Caki2 (cell line): Measurements from ENCODE around the gene LILRB1. TPM values are rescaled to one million over a fixed set of nuclear protein-coding genes. Genes with fewer than 3 reads are reported as not detected.
A peak's percentile ranks its signal among the peaks of the same experiment; 100 is the strongest.
"Not testable (repeated sequence)": the region's sequence is repeated elsewhere in the genome, so short reads cannot be mapped to it uniquely, and the experiment has no call there.

Source experiments
- DNase-seq: peaks from one replicate; pipeline ENCODE4 v3.0.0-alpha.2; 2015; ENCODE audit warnings: low read depth
- in situ Hi-C: cut with HindIII; loops from 2 replicates; pipeline ENCODE4 v1.10.0; 2016; ENCODE audit warnings: low sequenced_read_pairs, low pct_unique_long_range_greater_than_20kb, mixed read lengths
- total RNA-seq: library from RNA; depleted of rRNA; stranded (reverse); fragments of >200 nt; shearing (Covaris generic); gene quantifications from 2 replicates; pipeline ENCODE4 v1.2.3, GENCODE V29; 2014; ENCODE audit warnings: low replicate concordance

The LILRB1 gene
- total RNA-seq, 1 experiment from 2014 or later = not detected

DNA sequence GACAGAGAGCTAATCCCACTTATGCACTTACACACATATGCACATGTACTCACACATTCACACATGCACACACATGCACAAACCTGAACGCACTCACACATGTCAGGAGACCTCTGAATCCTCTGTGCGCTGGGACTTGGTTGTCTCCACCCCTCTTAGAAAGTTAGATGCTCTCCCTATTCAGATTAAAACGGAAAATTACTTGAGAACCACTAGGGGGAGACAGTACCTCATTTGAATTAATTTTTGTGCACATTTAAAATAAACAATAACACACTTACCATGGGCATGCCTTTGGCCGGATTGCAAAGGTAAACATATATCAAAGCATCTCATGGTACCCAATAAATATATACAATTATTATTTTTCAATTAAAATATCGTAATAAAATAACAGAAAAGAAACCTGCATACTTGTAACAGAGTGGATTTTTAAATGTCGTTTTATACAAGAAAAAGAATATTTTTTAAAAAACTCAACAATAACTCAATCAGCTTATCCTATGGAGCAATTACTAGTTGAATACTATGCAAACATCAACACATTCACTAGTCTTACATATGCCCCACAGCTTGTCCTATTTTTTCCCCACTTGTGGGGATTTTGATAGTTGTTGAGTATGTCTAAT, 23.0 kb downstream of the LILRB1 start:
- peak; percentile 41 for DNase-seq
- in situ Hi-C loops = no loop called here

DNA sequence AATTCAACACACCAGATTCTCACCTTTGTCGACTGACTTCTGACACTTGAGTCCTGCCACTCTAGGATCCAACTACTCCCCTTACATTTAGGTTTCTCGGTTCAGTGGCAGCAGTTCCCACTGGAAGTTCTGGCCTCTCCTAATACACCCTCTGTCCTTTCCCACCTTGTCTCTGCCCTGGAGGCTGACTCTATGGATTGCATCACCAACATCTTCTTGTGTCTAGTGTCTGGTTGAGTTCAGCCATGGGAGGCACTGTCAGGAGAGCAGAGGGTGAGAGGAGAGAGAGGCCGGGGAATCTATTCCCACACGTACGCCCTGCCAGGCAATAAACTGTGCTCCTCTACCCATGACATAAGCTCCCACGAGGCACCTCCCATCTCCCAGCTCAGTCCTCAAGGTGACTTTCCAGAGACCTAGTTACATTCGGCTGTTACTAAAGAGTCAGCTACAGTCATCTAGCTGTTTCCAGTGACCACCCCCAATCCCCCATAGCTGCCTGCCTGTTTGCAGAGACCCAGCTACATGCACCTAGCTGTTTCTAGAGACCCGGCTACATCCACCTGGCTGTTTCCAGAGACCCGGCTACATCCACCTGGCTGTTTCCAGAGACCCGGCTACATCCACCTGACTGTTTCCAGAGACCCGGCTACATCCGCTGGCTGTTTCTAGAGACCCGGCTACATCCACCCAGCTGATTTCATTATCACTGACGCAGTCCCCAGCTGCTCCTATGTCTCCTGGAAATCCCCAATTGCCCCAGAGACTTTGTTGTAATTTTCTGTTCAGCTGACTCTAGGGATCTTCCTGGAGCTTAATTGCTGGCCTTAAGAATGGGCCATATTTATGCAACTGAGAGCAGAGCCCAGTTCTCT, 24.4 kb downstream of the LILRB1 start:
- DNase-seq = peak; percentile 55

DNA sequence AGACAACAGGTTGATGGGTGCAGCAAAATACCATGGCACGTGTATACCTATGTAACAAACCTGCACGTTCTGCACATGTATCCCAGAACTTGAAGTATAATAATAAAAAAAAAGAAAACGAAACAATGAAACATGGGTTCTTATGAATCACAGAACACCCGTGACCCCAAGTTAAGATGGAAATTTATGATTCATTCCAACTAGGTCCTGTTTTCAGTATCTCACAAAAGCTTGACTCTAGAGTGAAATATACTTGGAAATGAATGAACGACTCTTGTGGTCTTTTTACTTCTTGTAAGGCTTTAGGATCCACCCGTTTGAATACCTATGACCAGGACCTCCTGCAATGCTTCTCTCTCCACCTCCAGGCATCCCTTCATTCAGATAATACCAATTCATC, 29.0 kb downstream of the LILRB1 start:
- no peak for DNase-seq
- in situ Hi-C loops = no loop called here

More for the DNA sequence above, 24.4 kb downstream of the LILRB1 start:
- in situ Hi-C loops = no loop called here

DNA sequence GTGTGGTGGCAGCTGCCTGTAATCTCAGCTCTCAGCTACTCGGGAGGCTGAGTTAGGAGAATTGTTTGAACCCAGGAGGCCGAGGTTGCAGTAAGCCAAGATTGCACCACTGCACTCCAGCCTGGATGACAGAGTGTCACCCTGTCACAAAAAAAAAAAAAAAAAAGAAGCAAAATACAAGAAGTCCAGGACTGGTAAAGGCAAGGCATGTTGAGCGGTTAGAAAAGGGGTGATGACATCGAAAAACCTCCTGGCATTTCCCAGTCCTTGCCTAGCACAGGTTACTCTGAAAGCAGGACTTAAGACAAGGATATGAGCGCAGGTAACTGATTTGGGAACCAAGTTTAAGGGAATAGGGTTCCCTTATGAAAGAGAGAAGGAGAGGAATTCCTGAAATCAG, 30.0 kb downstream of the LILRB1 start:
- in situ Hi-C loops = no loop called here
- DNase-seq = no peak

DNA sequence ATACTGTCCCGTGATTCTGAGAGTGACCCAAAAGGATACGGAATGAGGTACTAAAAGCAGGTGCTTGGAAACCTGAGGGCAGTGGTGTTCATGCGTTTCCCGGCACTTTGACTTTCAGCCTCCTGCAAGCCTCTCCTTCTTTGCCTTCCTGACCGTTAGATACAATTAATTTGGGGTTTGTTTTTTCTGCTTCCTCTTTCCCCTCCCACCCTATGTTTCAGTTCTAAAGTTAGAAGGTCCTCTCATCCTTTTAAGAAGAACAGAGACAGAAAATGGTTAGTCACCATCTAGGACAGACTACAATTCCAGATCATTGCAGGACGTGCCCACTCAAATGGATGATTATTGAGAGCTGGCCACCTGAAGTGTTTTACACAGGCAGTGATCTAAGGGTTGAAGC, 30.7 kb downstream of the LILRB1 start:
- DNase-seq = no peak
- in situ Hi-C loops = no loop called here

DNA sequence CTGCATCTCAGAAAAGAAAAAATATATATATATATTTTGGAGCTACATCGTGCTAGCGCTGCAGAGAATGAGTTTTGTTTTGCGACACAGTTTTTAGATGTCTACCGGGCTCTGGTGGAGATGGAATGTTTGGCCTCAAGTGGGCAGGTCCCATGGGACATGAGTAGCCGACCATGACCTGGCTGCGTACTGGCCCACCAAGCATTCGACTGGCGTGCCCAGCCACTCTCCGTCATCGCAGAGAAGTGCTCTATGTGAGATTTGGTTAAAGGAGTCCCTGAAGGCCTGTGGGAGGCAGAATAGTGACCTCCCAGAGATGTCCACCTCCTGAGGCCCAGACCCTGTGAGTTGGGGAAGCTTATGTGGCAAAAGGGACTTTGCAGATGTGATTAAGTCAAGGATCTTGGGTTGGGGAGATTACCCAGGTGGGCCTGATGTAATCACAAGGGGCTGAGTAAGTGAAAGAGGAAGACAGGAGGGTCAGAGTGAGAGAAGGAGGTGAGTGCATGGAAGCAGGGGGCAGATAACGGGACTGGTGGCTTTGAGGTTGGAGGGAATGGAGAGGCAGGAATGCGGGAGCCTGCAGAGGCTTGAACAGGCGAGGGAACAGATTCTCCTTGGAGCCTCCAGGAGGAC, 31.7 kb downstream of the LILRB1 start:
- in situ Hi-C loops = no loop called here
- no peak for DNase-seq

DNA sequence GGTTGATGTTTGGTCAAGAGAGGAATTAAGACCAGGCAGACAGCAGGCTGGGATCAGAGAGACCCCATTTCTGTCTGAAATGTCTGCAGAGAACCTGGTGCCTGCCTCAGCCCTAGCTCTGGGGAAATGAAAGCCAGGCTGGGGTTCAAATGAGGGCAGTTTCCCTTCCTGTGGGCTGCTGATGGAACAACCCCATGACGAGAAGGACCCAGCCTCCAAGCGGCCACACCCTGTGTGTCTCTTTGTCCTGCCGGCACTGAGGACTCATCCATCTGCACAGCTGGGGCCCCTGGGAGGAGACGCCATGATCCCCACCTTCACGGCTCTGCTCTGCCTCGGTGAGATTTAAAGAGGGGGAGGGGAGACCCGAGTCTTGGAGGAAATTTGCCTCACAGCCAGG, 32.4 kb downstream of the LILRB1 start, which contains the start of gene LILRB4:
Gene LILRB4 (plus strand): TSS at position 256 of the 400 bp plus-strand sequence. CDS start 49 bp downstream, at position 305.
- in situ Hi-C loops = no loop called here
- DNase-seq = no peak

DNA sequence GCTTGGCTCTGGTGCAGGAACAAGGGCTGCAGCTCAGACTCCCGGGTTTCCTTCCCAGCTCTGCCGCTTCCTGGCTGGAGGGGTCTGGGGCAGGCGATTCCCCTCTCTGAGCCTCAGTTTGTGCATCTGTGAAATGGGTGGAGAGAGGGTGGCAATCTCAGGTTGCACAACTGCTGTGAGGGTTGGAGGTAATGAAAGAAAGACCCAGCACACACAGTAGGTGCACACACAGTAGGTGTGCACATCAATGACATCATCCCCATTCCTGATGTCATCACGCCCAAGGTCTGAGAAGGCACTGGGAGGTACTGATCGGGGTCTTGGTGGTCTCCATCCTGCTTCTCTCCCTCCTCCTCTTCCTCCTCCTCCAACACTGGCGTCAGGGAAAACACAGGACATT, 35.2 kb downstream of the LILRB1 start:
- in situ Hi-C loops = no loop called here
- DNase-seq = no peak

DNA sequence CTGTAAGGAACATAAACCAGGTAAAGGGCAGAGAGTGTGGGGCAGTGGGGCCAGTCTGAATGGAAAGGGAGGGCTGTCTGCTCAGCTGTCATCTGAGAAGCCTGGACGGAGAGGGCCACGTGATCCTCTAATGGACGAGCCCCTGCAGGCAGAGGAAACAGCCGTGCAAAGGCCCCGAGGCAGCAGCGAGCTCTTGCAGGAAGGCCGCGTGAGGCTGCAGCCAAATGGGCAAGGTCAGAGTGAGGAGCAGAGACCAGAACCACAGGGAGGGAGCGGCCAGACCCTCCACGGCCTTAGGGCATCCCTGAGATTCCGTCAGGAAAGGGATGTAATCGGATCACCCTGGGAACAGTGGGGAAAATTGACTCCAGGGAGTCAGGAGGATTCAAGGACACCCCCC, 36.9 kb downstream of the LILRB1 start:
- in situ Hi-C loops = no loop called here
- DNase-seq = no peak

DNA sequence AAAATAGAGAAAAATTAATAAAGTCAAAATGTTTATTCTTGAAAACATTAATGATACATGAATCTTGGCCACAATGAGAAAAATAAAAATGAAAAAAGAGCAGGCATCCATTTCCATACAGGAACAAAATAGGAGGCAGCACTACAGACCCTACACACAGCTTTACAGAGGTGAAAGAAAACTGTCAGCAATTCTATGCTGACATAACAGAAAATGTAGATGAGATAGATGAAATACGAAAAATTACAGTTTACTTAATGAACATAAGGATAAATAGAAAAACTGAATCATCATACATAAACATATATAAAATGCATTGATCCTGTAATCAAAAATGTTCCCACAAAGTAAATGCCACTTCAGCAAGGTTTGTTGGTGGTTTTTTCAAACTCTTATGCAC, 38.1 kb downstream of the LILRB1 start:
- DNase-seq = no peak
- in situ Hi-C loops = no loop called here

DNA sequence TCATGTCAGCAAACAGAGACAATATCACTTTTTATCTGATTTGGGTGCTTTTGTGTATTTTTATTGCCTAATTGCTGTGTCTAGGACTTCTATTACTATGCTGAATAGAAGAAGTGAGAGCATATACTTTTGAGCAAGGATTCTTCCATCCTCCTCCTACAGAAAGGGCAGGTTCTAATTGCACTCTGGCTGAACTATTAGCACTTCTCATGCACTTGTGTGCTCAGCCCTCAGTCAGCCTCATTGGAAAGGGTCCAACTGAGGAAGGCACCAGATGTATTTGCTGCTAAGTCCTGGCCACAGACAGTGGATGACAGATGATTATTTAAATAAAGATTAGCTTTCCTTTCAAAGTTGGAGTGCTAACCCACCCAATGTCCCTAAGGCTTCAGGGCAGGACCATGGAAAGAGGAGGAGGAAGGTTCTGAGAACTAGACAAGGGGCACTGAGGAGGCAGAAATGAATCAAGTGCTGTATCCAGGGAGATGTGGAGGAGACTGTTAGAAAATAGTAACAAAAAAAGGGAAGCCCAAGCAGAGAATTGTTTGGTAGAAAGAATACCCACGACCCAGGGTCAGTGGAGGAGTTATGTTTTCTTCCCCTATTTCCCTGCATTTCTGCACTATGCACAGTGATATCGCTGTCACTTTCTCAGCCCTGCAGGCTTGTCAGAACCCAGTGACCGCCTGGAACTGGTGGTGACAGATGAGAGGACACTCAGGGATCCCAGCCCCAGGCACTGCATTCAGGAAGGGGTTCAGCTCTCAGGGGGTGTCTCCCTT, 40.5 kb downstream of the LILRB1 start:
- no peak for DNase-seq
- in situ Hi-C loops = no loop called here

DNA sequence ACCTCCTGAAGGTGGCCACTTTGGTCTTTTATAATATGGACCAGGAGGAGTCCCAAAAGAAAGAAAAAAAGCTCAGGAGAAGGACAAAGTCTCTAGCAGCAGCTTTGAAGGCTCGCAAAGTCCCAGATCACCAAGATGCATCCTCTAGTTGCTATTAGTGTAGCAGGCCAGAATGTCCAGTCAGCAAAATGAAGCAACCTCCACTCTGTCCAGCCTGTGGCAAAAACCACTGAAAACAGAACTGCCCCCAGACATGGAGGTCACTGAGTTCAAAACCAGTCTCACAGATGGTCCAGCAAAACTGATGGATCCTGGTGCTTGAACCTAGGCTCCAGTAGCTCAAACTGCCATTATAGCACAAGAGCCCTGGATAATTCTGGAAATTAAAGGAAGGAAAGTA, 42.9 kb downstream of the LILRB1 start:
- DNase-seq = no peak
- in situ Hi-C loops = no loop called here

DNA sequence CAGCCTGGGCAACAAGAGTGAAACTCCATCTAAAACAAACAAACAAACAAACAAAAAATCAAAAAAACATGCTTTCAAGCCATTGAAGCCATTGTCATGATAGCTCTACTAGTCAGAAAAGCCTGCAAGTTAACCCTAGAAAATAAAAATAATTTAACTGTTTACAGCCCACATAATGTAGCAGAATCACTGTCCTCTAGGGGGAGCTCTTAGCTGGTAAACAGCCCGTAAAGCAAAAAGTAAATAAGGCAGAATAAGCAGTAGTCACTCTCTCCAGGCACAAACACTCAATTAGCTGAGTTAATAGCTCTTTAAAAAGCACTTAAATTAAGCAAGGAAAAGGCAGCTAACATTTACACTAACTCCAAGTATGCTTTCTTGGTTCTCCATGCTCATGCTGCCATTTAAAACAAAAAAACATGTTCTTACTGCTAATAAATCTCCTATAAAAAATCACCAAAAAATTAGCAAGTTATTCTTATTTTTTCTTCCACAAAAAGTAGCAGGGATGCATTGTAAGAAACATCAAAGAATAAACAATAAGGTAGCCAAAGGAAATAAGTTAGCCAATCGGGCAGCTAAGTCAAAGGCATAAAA, 43.8 kb downstream of the LILRB1 start:
- in situ Hi-C loops = no loop called here
- peak; percentile 39 for DNase-seq

DNA sequence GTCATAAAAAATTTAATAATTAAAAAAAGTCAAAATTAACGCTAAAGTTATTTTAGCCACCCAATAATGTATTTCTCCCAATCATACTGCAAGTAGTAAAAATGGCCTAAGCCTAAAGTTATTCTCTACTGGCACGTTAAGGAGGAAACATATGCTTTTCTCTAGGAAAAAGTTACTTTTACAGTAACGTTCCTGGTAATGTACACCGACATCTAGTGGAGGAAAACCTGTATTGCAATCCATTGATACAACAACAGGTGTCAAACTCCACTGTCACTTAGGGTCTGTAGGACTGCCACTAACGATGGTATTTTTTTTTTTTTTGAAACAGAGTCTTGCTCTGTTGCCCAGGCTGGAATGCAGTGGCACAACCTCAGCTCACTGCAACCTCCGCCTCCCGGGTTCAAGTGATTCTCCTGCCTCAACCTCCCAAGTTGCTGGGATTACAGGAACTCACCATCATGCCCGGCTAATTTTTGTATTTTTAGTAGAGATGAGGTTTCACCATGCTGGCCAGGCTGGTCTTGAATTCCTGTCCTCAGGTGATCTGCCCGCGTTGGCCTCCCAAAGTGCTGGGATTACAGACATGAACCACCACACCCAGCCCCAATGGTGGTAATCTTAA, 46.0 kb downstream of the LILRB1 start:
- peak; percentile 16 for DNase-seq
- in situ Hi-C loops = not testable (repeated sequence)

DNA sequence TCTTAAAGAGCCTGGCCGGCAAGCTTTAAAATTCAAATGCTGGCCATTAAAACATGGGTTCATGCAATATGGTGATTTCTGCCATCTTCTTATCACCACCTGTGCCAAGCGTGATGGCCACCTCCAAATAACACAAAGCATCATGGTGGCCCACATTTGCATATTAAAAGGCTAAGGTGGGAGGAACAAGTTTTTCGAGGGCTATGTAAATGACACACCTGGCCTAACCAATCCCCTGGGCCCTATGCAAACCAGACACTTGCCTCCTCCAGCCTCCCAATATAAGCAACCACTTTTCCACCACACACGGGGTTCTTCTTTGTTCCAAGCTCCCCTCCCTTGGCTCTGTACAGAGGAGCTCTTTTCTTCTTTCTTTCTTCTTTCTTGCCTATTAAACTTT, 46.9 kb downstream of the LILRB1 start:
- in situ Hi-C loops = no loop called here
- DNase-seq = no peak

DNA sequence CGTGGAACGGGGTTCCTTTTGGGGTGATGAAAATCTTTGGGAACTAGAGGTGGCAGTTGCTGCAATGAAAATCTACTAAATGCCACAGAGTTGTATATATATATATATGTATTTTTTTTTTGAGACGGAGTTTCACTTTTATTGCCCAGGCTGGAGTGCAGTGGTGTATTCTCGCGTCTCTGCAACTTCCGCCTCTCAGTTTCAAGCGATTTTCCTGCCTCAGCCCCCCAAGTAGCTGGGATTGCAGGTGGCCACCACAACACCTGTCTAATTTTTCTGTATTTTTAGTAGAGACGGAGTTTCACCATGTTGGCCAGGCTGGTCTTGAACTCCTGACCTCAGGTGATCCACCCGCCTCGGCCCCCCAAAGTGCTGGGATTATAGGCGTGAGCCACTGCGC, 51.3 kb downstream of the LILRB1 start:
- in situ Hi-C loops, DNase-seq: not testable (repeated sequence)

DNA sequence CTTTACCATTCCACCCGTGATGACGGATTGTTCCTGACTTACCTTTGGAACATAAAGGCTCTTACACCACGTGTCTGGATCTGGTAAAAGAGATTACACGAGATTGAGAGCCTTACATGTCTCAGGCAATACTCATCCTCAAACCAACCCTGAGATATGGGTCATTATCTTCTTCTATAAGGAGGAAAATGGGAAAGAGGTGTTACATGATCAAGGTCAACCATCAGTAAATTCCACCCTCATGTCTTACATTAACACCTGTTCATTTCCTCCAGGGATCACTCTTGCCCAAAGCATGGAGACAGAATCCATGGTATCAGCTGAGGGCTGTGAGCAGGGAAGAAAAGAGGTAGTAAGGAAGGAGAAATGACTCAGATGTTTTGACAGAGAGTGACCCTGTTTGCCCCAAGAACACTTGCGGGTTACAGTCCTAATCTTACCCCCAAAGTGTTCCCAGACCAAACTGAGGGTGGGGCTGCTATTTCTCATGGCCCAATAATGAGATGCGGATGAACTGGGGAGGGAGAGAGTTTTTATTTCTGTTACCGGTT, 52.1 kb downstream of the LILRB1 start:
- no peak for DNase-seq
- in situ Hi-C loops = no loop called here
